Stimulated activated CD4-positive, alpha-beta T cell treated with anti-CD3 and anti-CD28 coated beads, Interleukin-12 subunit alpha, Interleukin-12 subunit beta, amount 100 ng/mL, for 4 hours (primary cell): ENCODE measurements around the gene DCAF11.
A peak's percentile ranks its signal among the peaks of the same experiment; 100 is the strongest.

Source experiments
- DNase-seq: peaks from one replicate; pipeline ENCODE4 v3.0.0-alpha.2; 2020

DCAF11 gene

DNA sequence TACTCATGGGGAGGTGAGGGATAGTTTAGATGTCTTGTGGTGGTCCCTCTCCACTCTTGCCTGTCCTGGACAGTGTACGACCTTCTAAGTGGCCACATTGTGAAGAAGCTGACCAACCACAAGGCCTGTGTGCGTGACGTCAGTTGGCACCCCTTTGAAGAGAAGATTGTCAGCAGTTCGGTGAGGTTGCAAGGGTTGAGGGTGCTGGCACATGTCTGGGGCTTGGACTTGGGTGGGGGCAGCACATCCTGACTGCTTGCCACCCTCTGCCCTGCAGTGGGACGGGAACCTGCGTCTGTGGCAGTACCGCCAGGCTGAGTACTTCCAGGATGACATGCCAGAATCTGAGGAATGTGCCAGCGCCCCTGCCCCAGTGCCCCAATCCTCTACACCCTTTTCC is 8.3 kb downstream of the DCAF11 start:
- DNase-seq = no peak

- no peak for DNase-seq
These were observed 9.1 kb downstream of the DCAF11 start for GRCh38 chr14:24123424-24124417.

DNA sequence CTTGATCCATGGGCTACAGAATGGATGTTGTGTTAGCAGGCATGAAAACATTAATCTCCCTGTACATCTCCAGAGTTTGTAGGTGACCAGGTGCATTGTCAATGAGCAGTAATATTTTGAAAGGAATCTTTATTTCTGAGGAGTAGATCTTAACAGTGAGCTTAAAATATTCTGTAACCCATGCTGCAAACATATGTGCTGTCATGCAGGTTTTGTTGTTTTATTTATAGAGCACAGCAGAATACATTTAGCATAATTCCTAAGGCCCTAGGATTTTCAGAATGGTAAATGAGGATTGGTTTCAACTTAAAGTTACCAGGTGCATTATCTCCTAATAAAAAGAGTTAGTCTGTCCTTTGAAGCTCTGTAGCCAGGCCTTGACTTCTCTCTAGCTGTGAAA is 12.4 kb downstream of the DCAF11 start:
- no peak for DNase-seq

- no peak for DNase-seq
These were observed 13.1 kb downstream of the DCAF11 start for GRCh38 chr14:24127673-24128072.

- no peak for DNase-seq
These were observed 14.9 kb downstream of the DCAF11 start for GRCh38 chr14:24129410-24129998.

DNA sequence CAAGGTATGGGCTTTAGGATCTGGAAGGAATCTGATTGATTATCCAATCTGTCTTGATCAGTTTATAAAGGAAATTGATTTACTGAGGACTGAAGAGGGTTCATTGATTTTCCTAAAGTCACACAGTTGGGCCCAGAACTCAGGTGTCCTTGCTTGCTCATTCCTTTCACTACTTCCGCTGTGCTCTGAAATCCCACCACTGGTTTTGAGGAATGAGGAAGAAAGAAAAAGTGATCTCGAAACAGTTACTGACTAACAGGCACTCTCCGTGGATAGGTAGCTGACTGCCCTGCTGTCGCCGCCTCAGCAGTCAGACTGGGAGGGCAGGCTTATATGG is 15.8 kb downstream of the DCAF11 start, which contains the start of gene FITM1:
TSS of gene FITM1 (plus strand) at position 280 of the 337 bp plus-strand sequence. CDS start 905 bp downstream, outside the sequence.
- DNase-seq = no peak

GRCh38 chr14:24130717-24131548 is 16.4 kb downstream of the DCAF11 start:
- no peak for DNase-seq

GRCh38 chr14:24131549-24131966 is 17.0 kb downstream of the DCAF11 start:
- no peak for DNase-seq

DNA sequence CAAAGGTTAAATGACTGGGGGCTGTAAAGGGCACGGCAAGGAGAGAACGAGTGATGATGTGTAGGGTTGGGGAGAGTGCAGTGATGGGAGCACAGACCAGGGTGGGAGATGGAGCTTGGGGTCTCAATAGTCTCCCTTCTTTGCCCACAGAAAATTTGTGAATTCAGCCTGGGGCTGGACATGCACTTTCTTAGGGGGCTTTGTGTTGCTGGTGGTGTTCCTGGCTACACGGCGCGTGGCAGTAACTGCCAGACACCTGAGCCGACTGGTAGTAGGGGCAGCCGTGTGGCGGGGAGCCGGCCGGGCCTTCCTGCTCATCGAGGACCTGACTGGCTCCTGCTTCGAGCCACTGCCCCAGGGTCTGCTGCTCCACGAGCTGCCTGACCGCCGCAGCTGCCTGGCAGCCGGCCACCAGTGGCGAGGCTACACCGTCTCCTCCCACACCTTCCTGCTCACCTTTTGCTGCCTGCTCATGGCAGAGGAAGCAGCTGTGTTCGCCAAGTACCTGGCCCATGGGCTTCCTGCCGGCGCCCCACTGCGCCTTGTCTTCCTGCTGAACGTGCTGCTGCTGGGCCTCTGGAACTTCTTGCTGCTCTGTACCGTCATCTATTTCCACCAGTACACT is 17.6 kb downstream of the DCAF11 start:
- peak; percentile 21 for DNase-seq

- no peak for DNase-seq
These were observed 18.4 kb downstream of the DCAF11 start for GRCh38 chr14:24132976-24133375.

- DNase-seq = no peak
These were observed 19.2 kb downstream of the DCAF11 start for GRCh38 chr14:24133735-24134134.

DNA sequence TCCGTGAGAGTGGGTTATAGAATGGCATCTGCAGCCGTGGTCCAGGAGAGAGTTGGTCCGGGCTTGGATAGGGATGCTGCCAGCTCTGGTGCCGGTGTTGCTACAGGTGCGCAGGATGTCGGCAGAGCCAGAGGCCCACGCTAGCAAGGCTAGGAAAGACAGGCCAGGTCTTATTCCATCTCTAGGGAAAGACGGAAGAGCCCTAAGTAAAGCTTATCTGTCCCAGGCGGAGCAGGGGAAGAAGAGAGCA is 20.9 kb downstream of the DCAF11 start:
- no peak for DNase-seq

DNA sequence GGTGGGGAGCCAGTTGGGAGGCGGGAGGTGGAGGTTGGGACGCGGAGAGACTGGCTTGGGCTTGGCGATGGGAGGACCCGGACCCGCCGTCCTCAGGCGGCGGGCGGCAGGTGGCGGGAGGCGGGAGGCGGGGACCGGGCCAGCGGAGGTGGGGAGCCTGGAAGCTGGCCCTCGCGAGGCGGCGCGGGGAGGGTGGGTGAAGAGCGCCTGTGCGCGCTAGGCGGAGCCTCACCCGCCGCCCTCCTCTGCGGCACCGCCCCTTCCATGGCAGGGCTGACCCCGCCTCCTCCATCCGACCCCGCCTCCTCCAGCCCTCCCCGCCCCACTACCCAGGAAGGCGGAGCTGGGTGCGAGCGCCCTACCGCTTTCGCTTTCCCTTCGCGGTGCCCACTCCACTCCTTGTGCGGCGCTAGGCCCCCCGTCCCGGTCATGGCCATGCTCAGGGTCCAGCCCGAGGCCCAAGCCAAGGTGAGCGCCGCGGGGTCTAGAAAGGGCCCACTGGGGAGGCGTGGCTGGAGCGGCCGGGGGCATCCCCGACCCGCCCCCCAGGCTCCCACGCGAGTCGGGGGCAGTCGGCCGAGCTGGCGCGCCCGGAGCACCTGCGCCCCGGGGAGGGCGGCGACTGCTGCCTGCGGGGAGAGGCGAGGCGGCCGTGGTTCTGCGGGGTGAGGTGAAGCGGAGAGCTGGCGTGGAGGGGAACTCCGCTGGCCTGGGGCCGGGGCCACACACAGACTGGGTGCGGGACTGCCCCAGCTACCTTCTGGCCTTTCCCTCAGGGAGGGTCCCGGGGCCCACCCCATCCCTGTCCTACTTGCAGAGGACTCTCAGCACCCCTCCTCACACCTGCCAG is 21.5 kb downstream of the DCAF11 start, which contains the start of gene PSME1:
TSS of gene PSME1 (plus strand) at position 361 of the 850 bp plus-strand sequence. CDS start at position 430, 69 bp downstream.
- peak; percentile 94 for DNase-seq

GRCh38 chr14:24136684-24137528 is 22.3 kb downstream of the DCAF11 start:
- DNase-seq = no peak

- no peak for DNase-seq
These were observed 23.2 kb downstream of the DCAF11 start for GRCh38 chr14:24137529-24138395.

DNA sequence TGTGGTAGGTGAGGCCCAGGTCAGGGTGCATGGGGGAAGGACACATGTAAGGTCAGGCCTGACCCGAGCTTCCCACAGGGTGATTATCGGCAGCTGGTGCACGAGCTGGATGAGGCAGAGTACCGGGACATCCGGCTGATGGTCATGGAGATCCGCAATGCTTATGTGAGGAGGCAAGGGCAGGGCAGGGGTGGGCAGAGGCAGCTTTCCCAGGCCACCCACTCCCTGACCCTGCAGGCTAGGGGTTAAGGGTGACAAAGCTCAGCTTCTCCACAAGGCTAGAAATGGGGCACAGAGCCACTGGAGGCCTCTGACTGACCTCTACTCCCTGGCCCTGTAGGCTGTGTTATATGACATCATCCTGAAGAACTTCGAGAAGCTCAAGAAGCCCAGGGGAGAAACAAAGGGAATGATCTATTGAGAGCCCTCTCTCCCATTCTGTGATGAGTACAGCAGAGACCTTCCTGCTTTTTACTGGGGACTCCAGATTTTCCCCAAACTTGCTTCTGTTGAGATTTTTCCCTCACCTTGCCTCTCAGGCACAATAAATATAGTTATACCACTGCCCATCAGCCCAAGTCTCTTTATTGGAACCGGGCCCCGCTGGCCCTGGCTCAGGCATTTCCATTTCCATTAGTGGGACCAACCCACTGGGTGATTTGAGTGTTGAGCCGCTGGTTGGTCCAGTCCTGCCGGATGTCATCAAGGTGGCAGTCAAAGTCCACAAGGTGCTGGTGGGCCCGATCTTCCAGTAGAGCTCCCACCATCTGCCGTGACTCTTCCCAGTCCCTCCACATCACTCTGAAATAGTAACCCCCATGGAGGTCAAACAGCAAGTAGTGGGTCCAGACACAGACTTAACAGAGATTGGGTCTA is 24.1 kb downstream of the DCAF11 start:
- DNase-seq = no peak

DNA sequence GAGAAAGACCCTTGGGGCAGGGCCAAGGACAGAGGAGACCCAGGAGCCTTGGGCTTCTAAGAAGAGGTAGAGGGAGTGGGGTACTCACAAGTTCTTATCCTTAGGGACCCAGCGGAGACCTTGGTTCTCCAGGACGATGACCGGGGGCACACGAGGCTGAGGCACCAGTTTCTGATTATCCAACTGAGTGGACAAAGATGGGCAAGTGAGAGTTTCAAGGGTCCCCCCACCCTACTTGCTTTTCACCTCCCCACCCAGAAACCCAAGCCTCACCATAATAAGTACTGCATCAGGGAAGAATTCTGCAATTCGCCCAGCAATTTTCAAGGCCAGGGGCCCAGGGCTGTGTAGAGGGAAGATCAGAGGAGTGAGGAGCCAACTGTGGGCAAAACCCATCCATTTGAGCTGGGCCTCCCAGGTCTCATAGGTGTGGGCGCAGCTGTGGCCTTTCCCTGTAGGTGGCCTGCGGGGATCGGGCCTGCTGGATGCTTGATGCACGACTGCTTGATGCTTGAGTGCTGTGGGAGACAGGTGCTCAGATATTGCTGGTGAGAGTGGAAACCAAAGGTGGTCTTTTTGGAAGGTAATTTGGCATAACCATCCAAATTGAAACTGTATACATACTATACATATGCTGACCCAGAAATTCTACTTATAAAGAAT is 24.8 kb downstream of the DCAF11 start:
- DNase-seq = no peak
